Mucosa of gallbladder (tissue), 1 donor: Measurements from ENCODE around the gene AAR2. TPM values are rescaled to one million over a fixed set of nuclear protein-coding genes. Genes with fewer than 3 reads are reported as not detected.

Source experiments
- DNase-seq: peaks from one replicate; pipeline ENCODE4 v3.0.0-alpha.2; 2020; ENCODE audit warnings: low spot score
- total RNA-seq: library from RNA; stranded (reverse); gene quantifications from one replicate; pipeline ENCODE4 v1.2.1, GENCODE V29; 2021
- donor health status: DM: no; HTN: no; CAD: no.

AAR2 gene
- total RNA-seq, 1 donor from 2014 or later = 26.1 TPM

DNA sequence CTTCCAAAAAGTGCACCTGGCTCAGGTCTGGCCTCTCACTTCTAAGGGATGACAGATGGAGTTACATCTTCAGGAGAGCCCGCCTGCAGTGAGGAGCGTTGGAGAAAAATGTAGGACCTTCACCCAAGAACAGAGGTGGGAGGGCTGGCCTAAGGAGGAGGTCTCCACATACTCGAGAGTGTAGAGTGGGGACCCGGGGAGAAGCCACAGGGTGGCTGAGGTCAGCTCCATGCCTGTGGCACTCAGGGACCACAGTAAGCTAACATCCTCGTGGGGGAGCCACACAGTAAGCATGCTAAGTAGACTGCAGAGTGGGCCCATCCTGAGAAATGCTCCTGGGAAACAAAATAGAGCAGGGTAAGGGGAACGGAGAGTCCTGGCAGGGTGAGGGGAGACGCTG is 24.0 kb downstream of the AAR2 start:
- DNase-seq = no peak

DNA sequence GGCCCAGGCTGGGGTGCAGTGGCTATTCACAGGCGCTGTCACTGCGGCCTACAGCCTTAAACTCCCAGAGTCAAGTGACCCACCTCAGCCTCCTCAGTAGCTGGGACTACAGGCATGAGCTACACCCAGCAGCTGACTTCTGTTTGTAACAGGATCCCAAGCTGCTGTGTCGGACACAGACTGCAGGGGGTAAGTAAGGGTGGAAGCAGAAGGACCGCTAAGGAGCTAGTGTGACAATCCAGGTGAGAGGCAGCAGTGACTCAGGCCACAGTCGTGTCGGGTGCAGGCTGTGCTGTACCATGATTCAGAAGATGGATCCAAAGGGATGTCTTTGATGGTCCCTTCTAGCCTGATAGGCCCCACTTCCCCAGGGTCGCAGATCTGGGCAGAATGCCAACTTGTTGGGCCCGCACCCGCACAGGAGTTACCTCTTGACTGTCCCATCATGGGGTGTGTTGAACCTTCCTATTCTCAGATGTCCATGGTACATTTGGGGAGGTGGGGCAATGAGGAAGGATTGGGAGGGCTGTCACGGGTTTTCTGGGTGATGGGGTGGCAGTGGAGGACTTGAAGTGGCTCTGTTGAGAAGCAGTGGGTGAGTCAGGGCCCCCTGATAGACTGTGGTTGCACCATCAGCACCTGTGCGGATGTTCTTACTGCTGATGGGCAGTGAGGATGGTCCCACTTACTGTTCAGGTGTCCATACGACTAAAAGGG is 25.3 kb downstream of the AAR2 start:
- DNase-seq = no peak

DNA sequence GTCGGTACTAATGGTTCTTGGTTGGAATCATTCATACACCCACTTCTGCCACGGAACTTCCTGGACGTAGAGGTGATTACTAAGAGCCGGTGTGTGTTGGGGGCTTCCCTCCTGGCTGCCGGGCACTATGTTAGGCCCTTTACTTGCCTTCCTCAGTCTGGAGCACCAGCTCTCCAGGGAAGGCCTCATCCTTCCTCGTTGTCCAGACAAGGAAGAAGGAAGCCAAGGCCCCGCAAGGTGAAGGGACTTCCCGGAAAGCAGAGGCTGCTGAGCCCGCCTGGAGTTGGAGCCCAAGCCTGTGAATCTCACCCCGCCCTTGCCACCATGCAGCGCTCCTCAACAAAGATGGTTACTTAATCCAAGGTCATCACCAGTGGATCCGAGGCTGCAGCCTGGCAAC is 26.2 kb downstream of the AAR2 start:
- no peak for DNase-seq

DNA sequence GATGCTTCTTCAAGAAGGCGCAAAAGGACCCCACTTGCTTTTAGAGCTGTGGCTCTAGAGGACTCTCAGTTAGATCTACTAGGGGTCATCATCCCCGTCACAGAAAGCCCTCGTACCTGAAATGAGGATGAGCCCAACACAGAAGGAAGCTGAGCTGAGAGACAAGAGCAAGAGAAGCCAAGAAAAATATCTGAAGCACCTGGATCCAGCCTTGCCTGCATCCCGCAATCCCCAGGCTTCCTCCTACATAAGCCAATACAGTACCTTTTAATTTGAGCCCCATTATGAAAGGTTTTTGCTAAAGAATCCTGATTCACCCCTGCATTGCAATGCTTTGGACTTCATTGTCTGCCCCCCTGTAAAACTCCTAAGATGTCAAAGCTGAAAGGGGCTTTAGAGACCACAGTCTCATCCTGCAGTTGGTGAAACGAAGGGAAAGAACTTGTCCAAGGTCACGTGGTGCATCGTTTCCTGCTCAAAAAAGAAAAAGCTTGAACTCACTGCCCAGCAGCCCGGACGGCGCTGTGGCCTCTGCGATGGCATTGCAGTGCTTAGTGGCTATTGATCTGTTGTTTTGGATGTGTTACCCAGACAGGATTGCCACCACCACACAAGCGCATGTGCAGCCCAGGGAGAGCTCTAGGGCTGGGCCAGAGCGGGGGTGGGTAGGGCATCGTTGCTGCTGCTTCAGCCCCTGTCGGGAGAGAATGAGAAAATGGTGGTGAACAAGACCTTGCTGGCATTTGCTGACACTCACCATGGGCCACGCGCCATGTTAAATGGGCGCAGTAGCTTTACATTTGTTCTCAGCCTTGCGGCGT is 28.4 kb downstream of the AAR2 start:
- DNase-seq = no peak

DNA sequence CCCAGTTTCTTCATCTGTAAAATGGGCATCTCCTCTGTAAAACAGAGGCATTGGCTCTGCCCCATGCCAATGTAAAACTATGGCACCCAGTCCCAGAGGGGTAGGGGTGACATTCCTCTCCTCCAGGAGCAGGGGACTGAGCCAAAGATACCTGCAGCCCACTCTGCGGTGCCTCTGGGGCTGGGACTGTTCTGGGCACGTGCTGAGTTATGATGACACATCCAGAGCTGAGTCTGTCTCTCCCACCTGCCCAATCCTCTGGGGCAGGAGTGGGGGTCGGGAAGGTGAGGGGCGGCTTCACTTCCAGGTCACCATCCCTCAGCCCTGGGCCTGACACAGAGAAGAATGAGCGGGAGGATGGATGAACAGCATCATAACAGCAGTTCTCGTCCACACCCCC is 29.9 kb downstream of the AAR2 start:
- no peak for DNase-seq

DNA sequence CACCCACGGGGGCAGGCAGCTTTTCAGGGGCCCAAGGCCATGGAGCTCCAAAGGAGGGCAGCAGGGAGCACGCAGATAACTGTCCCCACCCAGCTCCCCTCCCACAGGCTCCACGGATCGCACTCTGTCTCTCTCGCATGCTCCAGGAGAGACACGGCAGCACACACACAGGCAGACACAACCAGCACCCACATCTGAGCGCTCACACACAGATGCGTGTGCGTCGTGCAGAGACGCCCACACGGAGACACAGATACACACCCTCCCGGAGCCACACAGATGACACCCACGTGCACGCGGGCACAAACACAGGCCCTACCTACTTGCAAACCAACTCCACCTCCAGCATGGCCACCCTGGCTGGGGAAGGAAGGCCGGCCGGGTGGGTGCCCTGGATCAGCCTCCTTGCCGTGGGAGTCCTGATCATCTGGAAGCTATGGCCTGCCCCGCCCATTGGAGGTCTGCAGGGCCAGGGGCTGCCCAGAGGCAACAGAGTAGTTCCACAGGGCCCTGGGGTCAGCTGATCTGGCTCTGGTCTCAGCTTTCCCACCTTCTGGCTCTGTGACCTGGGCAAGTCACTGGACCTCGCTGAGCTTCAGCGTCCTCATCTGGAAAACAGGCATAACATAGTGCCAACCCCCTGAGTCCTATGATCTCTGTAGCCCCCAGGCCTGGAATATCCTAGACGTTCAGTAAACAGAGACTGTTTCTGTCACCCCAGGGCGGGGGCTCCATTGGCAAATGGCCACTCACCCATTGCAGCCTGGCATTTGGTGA is 31.5 kb downstream of the AAR2 start:
- DNase-seq = no peak

DNA sequence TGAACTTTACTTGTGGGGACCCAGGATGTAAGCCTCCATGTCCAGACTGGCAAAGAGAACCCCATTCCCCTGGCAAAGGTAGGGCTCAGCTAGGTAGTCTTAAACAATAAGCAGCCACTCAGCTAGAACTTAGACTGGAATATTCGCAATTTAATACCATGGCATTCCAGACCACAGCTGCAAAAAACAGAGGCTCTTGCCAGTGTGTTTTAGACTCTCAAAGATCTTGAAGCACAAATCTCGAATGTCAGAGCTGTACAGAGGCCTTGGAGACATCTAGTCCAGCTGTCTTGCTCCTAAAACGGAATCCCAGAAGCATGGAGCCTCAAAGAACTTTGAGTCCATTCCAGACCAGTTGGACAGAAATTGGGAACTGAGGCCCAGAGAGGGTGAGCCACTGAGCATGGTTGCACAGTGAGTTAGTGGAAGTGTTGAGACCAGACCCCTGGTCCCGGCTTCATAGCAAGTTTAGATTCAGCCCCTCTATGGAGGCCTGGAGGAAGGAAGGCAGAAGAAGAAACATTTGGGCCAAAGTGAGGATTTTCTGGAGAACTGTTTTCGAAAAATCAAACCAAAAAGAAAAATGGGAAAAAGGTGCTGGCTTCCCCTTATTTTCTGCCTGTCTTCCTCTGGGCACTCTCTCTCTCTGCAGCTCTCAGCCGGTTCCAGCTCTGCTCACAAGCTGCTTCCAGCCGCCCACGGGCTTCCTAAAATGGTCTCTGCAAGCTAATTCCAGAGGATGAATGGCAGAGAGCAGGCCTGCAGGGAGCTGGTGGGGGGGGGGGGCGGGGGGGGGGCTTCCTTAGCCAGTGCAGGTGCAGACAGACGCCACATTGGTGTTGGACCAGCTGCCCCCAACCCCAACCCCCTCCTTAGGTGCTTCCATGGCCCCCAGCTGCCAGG is 32.4 kb downstream of the AAR2 start:
- no peak for DNase-seq

DNA sequence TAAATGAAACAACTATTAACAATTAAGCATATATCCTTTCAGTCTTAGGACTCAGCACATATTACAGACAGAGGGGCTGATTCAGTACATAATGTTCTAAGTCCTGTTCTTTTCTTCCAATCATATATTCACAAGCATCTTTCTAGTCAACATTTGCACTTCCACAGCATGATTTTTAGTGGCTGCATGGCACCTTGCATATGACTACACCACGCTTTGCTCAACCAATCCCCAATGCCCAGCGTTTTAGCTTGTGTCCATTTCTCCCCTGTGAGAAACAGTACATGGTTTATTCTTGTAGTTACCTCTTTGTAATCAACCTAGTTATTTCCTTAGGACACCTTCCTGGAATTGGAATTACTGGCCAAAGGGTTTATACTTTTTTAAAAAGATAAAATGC is 33.2 kb downstream of the AAR2 start:
- DNase-seq = no peak

DNA sequence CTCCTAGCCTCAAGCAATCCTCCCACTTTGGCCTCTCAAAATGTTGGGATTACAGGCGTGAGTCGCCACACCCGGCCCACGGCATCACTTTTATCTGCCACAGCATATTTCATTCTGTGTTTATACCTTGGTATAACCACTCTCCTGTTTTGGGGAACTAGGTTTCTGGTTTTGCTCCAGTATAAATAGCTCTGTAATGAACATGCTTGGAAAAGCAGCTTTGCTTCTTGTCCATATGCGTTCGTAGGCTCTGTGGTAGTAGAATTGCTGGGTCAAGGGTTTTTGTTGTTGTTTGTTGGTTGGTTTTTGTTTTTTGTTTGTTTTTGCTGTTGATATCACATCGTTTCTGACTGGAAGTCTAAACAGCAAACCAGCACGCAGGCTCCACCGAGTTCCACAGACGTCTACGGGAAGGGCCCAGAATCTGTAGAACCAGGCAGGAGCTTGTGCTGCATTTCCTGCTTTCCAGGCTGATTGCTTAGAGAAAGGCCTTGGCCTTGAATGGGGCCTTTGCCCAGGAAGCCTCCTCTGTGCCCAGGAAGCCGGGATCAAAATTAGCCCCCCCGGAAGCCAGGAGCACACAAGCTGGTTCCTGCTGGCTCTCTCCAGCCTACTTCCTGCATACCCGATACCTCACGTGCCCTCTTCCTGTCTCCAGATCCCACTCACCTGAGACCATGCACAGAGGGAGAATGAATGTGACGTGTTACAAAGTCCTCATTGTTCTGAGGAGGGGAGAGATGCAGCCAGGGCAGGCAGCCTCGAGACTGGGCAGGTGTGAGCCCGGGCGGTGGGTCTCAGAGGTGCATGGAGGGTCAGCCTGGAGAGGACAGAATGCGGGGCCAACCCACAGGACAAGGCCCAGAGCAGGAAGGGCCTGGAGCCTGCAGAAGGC is 34.7 kb downstream of the AAR2 start:
- no peak for DNase-seq

DNA sequence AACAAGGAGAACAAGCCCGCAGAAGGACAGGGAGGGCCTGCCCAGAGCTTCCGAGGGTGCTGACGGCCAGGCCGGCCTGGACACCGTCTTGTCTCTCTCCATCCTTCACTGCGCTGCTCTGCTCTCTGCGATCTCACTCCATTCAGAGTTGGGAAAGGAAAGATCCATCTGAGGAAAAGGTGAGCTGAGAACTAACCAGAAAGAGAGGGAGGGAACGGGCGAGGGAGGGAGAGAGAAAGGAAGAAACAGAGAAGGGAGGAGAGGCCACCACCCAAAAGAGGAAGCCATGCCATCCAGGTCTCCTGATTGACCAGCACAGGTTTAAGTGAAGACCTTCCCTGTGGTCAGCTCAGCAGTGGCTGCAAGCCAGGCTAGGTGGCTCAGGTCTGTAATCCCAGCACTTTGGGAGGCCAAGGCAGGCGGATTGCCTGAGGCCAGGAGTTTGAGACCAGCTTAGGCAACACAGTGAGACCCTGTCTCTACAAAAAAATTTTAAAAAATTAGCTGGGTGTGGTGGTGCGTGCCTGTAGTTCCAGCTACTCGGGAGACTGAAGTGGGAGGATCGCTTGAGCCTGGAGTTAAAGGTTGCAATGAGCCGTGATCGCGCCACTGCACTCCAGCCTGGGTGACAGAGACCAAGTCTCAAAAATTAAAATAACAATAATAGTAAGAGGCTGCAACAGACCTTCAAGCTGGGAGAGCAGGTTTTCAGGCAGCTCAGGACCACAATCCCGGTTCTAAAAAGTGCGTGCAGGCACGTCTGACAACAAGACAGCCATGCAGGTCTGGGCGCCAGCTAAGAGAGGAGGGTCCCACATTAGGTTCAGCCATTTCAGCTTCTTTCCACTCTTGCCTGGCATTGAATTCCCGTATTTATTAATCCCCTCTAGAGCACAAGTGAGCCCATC is 35.6 kb downstream of the AAR2 start:
- DNase-seq = no peak

DNA sequence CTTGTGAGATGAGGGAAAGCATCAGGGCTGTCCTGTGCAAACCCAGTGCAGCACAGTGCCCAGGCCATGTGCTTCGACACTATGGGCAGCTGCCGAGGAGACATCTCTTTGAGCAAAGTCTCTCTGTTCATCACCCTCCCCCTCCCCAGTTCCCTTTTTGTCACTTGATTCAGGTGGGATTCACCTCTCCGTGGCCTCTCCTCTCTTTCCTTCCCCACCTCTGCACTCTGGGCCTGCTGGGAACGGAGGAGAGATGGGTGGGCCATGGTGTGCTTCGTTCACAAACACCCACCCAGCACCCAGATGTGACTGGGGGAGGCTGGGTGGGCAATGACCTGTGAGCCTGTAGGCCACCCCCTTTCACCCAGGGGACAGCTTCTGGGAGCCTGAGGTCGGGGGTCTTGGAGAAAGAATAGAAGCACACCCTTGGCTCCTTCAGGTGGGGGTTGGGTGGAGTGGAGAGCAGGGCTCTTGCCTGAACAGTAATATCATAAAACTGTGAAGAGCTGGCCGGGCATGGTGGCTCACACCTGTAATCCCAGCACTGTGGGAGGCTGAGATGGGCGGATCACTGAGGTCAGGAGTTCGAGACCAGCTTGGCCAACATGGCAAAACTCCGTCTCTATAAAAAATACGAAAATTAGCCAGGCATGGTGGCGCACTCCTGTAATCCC is 36.4 kb downstream of the AAR2 start:
- DNase-seq = no peak

DNA sequence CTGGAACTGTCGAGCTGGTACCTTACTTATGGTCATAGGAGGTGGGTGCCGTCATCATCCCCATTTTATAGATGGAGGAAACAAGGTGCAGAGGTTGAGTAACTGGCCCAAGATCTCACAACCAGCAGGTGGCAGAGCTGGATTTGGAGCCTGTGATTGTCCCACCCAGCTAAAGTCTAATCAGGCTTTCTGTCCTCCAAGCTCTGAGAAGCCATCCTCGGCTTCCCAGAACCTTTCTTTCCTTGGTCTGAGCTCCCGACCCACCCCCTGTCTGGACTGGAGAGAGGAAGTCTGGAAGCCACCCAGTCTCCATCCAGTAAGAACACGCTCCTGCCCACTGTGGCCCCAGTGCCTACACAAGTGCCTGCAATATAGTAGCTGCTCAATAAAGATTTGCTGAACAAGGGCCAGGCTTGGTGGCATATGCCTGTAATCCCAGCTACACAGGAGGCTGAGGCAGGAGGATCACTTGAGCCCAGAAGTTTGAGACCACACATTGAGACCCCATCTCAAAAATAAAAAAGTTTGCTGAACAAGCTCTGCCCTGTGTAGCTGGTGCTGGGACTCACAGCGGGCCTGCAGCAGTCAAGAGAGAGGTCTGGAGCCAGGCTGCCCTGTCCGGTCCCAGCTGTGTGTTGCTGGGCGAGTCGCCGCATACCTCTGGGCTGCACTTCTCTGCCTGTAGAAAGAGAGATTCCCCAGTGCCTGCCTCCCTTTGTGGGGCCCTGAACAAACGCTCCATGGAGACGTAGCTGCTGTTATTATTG is 37.3 kb downstream of the AAR2 start:
- DNase-seq = no peak

DNA sequence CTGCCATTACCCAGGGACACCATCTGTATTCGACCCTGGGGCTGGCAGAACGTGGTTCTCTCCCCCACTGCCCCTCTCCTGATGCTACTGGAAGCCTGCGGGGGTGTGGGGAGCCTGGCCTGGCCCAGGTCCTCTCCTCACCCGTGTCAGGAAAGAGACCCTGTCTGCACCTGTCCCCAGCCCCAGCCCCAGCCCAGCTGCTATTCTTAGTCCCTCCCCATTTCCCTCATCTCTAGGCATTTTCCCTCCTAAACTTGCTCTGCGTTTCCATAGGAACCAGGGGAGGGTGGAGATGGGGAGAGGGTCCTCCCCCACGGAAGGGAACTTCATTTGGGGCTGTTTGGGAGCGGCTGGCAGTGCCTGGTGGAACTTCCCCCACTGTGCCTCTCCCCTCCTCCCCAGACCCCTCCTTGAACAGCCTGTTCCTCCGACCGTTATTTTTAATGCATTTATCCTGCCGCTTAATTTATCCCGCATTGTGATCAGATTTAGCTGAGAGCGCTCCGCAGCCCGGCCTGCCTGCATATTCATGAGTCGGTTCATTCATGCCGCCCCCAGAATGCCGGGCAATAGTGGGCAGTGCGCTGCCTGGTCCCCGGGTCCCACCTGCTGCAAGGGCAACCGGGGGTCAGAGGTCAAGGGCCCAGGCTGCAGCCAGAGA is 38.0 kb downstream of the AAR2 start:
- no peak for DNase-seq

DNA sequence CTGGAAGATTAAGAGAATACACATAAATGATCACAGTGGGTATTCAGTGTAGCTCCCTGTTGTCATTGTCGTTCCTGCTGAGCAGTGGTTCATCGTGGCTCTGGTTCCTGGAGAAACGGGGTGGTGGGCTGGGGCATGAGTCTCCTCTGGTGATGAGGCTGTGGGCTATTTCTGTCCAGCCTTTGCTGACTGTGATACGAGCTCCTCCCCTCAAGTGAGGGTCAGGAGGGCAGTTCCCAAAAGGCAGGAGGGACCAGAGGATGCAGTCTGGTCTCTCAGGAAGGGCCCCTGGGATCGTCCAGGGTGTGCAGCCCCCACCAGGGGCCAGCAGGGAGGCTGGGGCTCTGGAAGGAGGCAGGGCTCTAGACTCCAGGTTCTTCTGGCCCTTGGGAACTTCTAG is 38.7 kb downstream of the AAR2 start:
- DNase-seq = no peak

DNA sequence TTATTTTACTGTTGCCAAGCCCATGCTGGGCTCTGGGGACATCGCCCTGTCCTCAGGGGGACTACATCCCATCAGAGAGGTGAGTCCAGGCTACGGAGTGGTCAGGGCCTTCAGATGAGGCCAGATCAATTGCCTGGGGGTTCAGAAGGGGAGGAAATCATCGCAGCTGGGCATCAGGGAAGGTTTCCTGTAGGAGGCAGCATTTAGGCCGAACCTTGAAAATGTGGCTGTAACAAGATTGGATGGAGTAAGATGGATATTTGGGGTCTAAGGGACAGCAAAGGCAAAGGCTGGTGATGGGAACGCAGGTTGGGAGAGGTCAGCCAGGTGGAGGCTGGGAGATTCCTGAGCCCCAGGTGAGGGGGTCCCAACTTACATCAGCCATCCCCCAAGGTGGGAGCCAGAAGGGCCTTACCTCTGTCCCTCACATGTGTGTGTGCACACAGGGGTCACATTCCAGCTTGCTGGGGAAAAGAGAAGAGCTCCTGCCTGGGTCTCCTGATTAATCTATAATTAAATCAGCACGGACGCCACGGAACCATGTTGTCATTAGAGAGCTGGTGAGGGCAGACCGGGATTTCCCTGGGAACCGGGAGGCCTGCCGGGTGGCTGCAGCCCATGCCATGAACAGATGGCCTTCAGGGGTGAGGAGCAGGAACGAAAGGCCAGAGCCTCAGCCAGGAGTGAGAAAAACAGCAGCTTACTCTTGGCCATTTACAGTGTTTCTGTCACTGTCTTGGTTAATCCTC is 39.3 kb downstream of the AAR2 start:
- no peak for DNase-seq

DNA sequence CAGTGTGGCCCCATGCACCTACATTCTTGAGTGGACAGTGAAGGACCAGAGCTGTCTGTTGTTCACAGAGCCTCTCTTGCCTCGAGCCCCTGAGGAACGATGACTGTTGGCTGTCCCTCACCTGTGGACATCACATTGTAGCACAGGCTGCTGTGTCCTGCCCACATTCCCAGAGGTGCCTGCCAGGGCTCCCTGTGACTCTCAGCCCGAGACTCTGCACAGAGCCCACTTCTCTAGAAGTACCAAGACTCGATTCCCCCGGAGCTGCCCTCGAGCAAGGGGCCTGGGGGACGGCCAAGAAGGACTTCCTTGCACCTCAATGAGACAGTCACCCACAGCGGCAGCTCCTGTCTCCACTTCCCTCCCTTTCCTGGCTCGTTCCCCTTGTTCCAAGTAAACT is 41.3 kb downstream of the AAR2 start:
- no peak for DNase-seq

DNA sequence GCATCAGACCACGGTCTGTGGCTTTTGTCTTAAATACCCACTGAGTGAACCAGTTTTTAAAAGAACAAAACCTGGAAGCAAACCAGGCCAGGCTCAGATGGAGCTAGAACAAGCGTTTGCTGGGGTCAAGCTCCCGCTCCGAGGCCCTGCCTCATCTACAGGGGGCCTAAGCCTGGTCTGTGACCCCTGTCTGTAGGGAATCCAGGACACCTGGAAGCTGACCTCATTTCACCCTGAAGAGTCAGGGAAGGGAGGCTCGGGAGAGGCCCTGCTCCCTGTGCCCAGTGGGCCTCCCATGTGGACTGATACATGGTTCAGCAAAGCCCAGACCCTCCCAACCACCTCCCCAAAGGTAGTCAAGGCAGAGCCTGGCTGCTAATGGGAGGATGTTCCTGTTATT is 43.1 kb downstream of the AAR2 start:
- no peak for DNase-seq
